Ovary (tissue), 9 donors: ENCODE measurements around the gene CFAP20DC. TPM values are rescaled to one million over a fixed set of nuclear protein-coding genes. Genes with fewer than 3 reads are reported as not detected.
"Not testable (repeated sequence)": the region's sequence is repeated elsewhere in the genome, so short reads cannot be mapped to it uniquely, and the experiment has no call there.

Source experiments
- DNase-seq, 5 donors: peaks; one replicate each; pipeline ENCODE4 v3.0.0-alpha.2; 2019 to 2020
- H3K27ac ChIP-seq, 2 donors: fragments of 200-600 bp; one replicate each; pipeline versions ENCODE4 v1.5.1 to v1.8.0; 2019 to 2022
- H3K27me3 ChIP-seq: fragments of 200-600 bp; one replicate; pipeline ENCODE4 v1.8.0; 2022
- H3K36me3 ChIP-seq: fragments of 200-600 bp; sonication (generic); one replicate; pipeline ENCODE4 v1.5.1; 2019
- H3K4me1 ChIP-seq: one replicate; pipeline ENCODE4 v1.8.1; 2013; ENCODE audit warnings: mild to moderate bottlenecking, moderate library complexity; ENCODE audit not compliant: insufficient read depth
- H3K4me3 ChIP-seq: fragments of 200-600 bp; sonication (generic); one replicate; pipeline ENCODE4 v1.5.1; 2017
- H3K9me3 ChIP-seq, 2 donors: fragments of 200-600 bp in 1 of 2; sonication (generic) in 1 of 2; one replicate each; pipeline versions ENCODE4 v1.5.1 to v1.8.1; 2013 to 2019; ENCODE audit warnings: mild to moderate bottlenecking in 1 of 2, moderate library complexity in 1 of 2
- EP300 ChIP-seq: sonication (generic); formaldehyde crosslinking; IDR thresholded peaks from one replicate; pipeline ENCODE4 v1.6.1; 2017; ENCODE audit warnings: antibody characterized with exemption
- POLR2A ChIP-seq: fragments of 450-650 bp; IDR thresholded peaks from one replicate; pipeline ENCODE4 v1.6.1; 2017; ENCODE audit warnings: antibody characterized with exemption, mild to moderate bottlenecking, moderate library complexity
- WGBS, 3 donors: extraction: QIAGEN DNeasy Blood & Tissue Kit in 1 of 3; methylation state at CpG; one replicate each; pipeline versions ENCODE4 v1.1.5 to v1.1.7; 2013 to 2017; 5-methylcytosine and 5-hydroxymethylcytosine counted together
- intact Hi-C, 4 donors: fragments of 100-400 bp; cut with DNase I; formaldehyde crosslinking; loops; one replicate each; pipeline versions ENCODE4 v1.11.0 to v1.15.1; 2022 to 2023
- polyA plus RNA-seq, 2 donors: library from polyadenylated mRNA; stranded (reverse); fragments of 200-250 nt in 1 of 2; fragments of 350-450 nt in 1 of 2; fragmentation: Illumina TruSeq in 1 of 2; extraction: RNeasy Lipid Tissue Mini Kit (QIAGEN cat#74804) in 1 of 2; gene quantifications; one replicate each; pipeline ENCODE4 v1.2.3, GENCODE V29; 2013 to 2014
- total RNA-seq, 7 donors: library from RNA; depleted of rRNA in 2 of 7; stranded (reverse); fragments of >200 nt in 2 of 7; fragmentation: NEBNext Ultra II Directional in 3 of 7; extraction: Animal tissue kit (Norgen Biotek cat#: 25700) in 3 of 7; gene quantifications; one replicate each; pipeline versions ENCODE4 v1.1.0 to v1.2.4, GENCODE V29; 2016 to 2023
- TF ChIP-seq, protein P1 (sequence below), 3 donors: fragments of 450-650 bp in 2 of 3; fragments of 200-600 bp in 1 of 3; IDR thresholded peaks; one replicate each; pipeline versions ENCODE4 v1.5.1 to v1.8.0; 2016 to 2022; ENCODE audit warnings: antibody characterized with exemption in 3 of 3, mild to moderate bottlenecking in 1 of 3
- donor health status: DM: no; HTN: no; CAD: no; lungs with moderate emphysema.
- donor health status: DM: no; HTN: no; CAD: no.
- donor health status: Bipolar disorder and iron deficiency.
- donor health status: DM: yes; HTN: yes; CAD: no.
- donor health status: DM: no; HTN: no; CAD: no.
- donor health status: DM: yes; HTN: yes; CAD: no.

CFAP20DC gene
- total and polyA plus RNA-seq, 9 donors: 0.10 to 2.4 (median 0.47) TPM

GRCh38 chr3:58973796-58974195 is 76.0 kb downstream of the CFAP20DC start:
- WGBS, 3 donors: 89 to 93% (median 93%) methylated on average over 3 of the region's 3 CpGs
- Histone ChIP-seq H3K4me3 (no peak overlapping the region), H3K36me3 (no peaks in the 10 kb centered on the region), H3K27ac (no peak overlapping the region), H3K27me3 (no peaks in the 10 kb centered on the region), H3K4me1 (no peaks in the 10 kb centered on the region), H3K9me3 (no peaks in the 10 kb centered on the region)
- intact Hi-C loops: no loop called here
- TF ChIP-seq EP300: no peak
- TF ChIP-seq, protein P1, sequence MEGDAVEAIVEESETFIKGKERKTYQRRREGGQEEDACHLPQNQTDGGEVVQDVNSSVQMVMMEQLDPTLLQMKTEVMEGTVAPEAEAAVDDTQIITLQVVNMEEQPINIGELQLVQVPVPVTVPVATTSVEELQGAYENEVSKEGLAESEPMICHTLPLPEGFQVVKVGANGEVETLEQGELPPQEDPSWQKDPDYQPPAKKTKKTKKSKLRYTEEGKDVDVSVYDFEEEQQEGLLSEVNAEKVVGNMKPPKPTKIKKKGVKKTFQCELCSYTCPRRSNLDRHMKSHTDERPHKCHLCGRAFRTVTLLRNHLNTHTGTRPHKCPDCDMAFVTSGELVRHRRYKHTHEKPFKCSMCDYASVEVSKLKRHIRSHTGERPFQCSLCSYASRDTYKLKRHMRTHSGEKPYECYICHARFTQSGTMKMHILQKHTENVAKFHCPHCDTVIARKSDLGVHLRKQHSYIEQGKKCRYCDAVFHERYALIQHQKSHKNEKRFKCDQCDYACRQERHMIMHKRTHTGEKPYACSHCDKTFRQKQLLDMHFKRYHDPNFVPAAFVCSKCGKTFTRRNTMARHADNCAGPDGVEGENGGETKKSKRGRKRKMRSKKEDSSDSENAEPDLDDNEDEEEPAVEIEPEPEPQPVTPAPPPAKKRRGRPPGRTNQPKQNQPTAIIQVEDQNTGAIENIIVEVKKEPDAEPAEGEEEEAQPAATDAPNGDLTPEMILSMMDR (IDR thresholded peaks at IDR 0.05): no peak
- no peak for TF ChIP-seq POLR2A
- no peak for DNase-seq

- 93 to 97% (median 96%) methylated on average over 1 of the region's 1 CpG for WGBS, 3 donors
- H3K9me3 ChIP-seq, H3K4me3 ChIP-seq, H3K36me3 ChIP-seq, DNase-seq, H3K27ac ChIP-seq, intact Hi-C loops, H3K4me1 ChIP-seq, H3K27me3 ChIP-seq: not testable (repeated sequence)
Measured at GRCh38 chr3:58967866-58968265, 82.0 kb downstream of the CFAP20DC start.

DNA sequence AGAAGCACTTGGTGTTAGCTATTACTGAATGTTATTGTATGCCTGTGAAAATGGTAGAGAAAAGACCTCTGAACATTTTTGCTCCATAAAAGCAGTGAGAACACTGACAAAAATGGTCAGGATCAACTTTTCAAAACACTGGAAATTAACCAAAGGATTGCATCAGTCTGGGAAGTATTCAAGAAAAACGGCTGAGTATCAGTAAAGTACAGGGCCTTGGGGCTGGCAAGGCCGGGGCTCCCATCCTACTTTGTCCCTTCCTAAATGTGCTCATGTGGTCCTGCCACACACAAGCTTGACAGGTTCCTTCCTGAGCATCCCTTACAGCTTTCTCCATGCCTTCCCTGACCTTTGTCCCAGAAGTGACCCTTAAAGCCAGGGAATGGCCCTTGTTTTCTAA is 84.0 kb downstream of the CFAP20DC start:
- Histone ChIP-seq H3K4me3 (no peak overlapping the region), H3K4me1 (peaks cover 3% of the 10 kb centered on the region), H3K27ac (no peak overlapping the region), H3K9me3 (no peaks in the 10 kb centered on the region), H3K36me3 (no peaks in the 10 kb centered on the region), H3K27me3 (no peaks in the 10 kb centered on the region)
- no peak for TF ChIP-seq POLR2A
- TF ChIP-seq, protein P1 (IDR thresholded peaks at IDR 0.05): no peak
- TF ChIP-seq EP300: no peak
- WGBS, 3 donors: 4 to 10% (median 5%) methylated on average over 2 of the region's 2 CpGs
- intact Hi-C loops: no loop called here
- DNase-seq: peak in 1 of 5 donors; percentile 13

DNA sequence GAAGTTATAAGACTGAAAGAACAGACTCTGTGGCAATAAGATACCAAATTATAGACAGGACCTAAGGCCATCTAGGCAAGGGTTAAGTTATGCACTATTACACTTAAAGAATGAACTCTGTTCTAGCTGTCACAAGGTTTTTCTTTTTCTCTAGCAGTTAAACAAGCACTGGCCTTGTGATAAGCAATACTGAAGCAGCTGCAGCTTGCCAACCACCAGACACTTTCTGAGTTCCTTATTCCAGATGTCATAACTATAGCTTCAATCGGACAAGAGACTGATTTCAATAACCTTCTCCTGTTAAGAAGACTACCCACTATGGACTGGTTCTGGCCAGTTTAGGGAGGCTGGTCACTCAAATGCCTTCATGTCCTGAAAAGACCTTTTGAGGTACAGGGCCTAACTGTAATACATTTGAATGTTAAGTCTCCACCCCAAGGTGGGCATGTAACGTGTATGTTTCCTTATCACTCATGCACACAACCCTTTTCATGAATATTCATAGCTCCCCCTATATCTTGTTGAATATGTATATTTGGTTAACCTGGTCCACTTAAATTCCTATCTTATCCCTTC is 85.8 kb downstream of the CFAP20DC start:
- no peak overlapping the region for H3K27ac ChIP-seq
- H3K4me1 ChIP-seq: peaks cover 3% of the 10 kb centered on the region
- H3K4me3 ChIP-seq: no peak overlapping the region
- TF ChIP-seq POLR2A (no peak), EP300 (no peak)
- TF ChIP-seq, protein P1 (IDR thresholded peaks at IDR 0.05): no peak
- WGBS, 3 donors: 25 to 43% (median 32%) methylated on average over 2 of the region's 2 CpGs
- no peak for DNase-seq
- intact Hi-C loops: no loop called here
- H3K27me3 ChIP-seq: no peaks in the 10 kb centered on the region
- H3K36me3 ChIP-seq: no peaks in the 10 kb centered on the region
- no peaks in the 10 kb centered on the region for H3K9me3 ChIP-seq

DNA sequence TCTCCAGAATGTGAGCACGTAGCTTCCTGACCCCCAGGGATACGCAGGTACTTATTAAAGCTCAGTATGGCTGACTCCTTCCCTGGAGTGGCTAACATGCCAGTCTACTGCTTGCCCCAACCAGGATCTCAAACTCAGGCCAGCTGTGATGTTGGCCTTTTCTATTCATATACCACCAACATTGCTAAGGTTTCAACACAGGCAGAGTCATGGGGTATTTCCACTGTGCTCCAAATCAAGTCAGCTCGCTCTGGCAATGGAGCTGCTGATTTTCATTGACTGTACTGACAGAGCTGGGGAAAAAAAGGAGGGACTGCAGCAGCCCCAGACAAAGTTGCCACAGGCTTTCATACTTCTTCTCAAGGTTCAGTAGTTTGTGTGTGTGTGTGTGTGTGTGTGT is 87.0 kb downstream of the CFAP20DC start:
- TF ChIP-seq POLR2A: no peak
- no peak for TF ChIP-seq EP300
- TF ChIP-seq, protein P1 (IDR thresholded peaks at IDR 0.05): no peak
- Histone ChIP-seq H3K4me1 (peaks cover 3% of the 10 kb centered on the region), H3K27ac (no peak overlapping the region), H3K36me3 (no peaks in the 10 kb centered on the region), H3K9me3 (no peaks in the 10 kb centered on the region), H3K27me3 (no peaks in the 10 kb centered on the region), H3K4me3 (no peak overlapping the region)
- 95 to 100% (median 100%) methylated on average over 3 of the region's 3 CpGs for whole genome bisulfite sequencing, 3 donors
- DNase-seq: no peak
- intact Hi-C loops: no loop called here
